Measurements from ENCODE around the gene ERICH6B.

ERICH6B gene

DNA sequence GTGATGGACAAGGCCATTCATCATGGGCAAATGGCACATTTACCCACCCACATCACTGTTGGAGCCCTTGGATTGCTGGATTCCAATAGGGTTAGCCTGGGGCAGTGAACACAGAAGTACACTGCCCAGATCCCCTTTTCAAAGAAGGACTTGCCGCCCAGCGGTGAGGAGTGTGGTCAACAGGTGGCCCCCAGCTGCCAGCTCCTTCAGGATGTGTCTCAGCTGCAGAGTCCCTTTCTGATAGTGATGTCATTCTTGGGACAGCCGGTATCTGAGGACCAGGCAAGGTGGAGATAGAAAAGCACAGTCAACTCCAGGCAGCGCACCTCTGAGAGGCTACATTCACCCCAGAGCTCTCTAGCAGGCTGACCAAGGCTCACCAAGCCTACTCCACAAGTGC lies 16.9 kb downstream of the ERICH6B start:
- DNase-seq = no peak

GRCh38 chr13:45596800-45597475 lies 18.6 kb downstream of the ERICH6B start:
- DNase-seq = no peak

DNA sequence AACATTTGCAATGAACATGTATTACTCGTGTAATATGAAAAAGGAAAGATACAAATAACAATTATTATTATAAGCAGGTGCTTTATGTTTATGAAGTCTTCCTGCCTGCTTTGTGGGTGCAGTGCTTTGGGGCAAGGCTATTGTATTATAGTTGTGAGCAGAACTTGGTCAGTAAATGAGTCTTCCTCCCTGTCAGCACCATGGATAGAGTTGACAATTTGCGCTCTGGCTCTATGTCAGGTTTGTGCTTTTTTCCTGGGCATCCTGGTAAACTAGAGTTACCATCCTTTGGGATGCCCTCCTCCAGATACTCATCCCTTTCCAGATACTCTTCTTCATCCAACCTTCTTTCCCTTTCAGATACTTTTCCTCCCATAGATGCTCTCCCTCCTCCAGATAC lies 19.6 kb downstream of the ERICH6B start:
- no peak for DNase-seq

DNA sequence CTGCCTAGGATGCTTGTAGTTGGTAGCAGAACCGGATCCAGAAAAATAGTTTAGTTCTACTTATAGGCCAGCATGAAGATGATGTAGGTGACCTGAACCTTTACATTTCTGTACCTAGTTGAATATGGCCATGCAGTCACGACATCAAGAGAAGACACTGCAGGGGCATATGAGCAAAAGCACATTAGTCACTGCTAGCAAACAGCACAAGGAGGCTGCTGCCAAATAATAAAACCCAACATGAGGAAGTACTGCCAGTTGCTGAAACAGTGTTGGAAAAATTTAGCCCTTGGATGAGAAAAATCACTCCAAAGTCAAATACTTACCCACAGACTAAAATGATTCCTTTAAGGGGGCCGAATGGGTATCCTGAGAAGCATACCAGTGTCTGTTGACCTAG lies 20.8 kb downstream of the ERICH6B start:
- DNase-seq = no peak

- no peak for DNase-seq
Observed at GRCh38 chr13:45594227-45594626, 21.3 kb downstream of the ERICH6B start.

GRCh38 chr13:45592758-45593157 lies 22.8 kb downstream of the ERICH6B start:
- no peak for DNase-seq

GRCh38 chr13:45590066-45590465 lies 25.5 kb downstream of the ERICH6B start:
- DNase-seq = no peak

GRCh38 chr13:45587897-45588296 lies 27.6 kb downstream of the ERICH6B start:
- DNase-seq = no peak

GRCh38 chr13:45584816-45585215 lies 30.7 kb downstream of the ERICH6B start:
- no peak for DNase-seq

DNA sequence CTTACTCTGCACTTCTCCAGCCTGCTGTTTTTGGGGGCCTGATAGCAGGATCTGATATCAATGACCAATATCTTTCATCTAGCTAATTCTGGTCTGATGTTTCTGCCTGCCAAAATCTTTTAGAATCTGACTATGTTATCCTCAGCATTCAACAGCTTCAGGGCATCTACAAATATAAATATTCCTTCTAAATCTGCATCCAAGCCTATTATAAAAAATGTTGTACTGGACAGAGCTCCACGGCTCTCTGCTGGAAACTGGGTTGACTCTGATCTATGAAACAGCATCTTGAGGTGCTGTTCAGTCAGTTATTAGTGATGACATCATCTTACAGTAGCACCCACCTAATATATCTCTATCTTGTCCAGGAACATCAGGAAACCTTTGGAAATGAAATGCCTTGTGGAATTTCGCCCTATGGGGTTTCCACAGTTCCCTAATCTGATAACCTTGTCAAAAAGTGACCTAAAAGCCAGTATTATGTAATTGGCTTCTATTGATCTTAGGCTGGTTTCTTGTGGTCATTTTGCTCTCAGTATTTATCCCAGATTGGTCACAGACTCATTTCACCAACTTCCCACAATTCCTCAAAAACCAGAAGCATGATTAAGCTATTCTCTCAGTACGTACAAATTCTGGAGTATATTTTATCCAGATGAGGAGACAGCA lies 33.0 kb downstream of the ERICH6B start:
- DNase-seq = no peak

GRCh38 chr13:45576466-45576865 lies 39.1 kb downstream of the ERICH6B start:
- DNase-seq = no peak

- DNase-seq = no peak
Observed at GRCh38 chr13:45575830-45576180, 39.7 kb downstream of the ERICH6B start.

DNA sequence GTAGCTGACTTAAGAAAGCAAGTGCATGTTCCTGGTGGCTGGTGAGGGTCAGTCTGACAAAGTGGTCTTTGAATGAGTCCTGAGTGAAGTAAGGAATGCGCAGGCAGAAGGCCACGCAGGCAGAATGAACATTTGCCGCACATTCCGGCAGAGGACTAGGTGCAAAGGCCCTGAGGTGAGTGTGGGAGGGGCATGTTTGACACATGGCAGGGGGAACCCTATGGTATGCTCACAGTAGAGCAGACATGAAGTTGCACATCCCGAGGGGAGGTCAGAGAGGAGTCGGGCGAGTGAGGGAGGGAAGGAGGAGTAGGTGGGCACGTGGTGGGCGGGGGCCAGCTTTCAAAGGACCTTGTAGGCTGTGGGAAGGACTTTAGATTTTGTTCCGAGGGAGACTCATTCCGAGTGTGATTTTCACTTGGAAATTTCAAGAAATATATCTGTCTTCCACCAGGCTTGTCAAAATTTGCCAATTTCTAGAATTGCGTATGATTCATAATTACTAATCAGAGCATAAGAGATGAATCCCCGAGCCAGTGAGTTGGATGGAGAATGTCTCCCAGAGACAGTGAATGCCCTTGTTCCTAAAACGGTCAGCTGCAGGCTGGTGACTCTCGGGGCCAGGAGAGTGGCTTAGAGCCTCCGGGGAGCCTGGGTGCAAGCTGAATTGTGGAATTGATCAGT lies 40.3 kb downstream of the ERICH6B start:
- DNase-seq = no peak

DNA sequence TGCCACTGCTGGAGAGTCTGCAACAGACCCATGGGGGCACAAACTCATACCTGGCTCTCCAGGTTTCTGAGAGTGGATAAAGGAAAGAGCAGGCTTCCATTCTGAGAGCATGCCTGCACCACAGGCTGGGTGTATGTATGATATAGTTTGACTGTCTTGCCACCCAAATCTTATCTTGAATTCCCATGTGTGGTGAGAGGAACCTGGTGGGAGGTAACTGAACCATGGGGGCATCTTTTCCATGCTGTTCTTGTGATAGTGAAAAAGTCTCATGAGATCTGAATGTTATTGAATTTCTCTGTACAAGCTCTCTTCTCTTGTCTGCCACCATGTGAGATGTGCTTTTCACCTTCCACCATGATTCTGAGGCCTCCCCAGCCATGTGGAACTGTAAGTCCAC lies 50.2 kb downstream of the ERICH6B start:
- DNase-seq = no peak

DNA sequence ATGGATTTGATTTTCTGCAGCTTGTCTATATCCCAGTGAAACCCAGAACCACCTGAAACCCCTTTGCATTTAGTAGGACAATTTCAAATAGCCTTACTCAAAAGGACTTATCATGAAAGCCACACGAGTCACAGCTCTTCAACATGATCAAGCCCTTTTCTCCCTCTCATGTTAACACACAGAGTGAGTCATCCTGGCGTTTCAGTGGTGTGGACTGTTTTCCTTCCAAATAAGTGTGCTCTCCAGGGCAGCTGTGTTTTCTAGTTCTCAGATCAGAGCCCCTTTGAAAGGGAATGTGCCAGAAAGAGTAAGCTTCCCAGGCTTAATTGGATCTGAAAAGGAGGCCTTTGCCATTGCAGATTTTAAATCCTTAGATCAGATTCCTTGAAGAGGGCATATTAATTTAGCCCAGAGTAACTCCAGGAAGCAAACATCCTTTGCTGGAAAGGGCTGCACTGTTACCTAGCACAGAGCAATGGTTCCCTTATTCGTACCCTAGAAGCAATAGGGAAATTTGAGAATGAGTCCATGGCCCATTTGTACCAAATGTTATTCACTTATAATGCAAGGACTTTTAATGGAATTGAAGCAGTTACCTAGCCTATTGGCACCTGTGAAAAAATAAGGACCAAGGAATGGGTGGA lies 51.3 kb downstream of the ERICH6B start:
- DNase-seq = no peak

- DNase-seq = no peak
Observed at GRCh38 chr13:45554604-45555109, 60.9 kb downstream of the ERICH6B start.

GRCh38 chr13:45548281-45548680 lies 67.3 kb downstream of the ERICH6B start:
- DNase-seq = no peak

- no peak for DNase-seq
Observed at GRCh38 chr13:45546410-45546765, 69.2 kb downstream of the ERICH6B start.

DNA sequence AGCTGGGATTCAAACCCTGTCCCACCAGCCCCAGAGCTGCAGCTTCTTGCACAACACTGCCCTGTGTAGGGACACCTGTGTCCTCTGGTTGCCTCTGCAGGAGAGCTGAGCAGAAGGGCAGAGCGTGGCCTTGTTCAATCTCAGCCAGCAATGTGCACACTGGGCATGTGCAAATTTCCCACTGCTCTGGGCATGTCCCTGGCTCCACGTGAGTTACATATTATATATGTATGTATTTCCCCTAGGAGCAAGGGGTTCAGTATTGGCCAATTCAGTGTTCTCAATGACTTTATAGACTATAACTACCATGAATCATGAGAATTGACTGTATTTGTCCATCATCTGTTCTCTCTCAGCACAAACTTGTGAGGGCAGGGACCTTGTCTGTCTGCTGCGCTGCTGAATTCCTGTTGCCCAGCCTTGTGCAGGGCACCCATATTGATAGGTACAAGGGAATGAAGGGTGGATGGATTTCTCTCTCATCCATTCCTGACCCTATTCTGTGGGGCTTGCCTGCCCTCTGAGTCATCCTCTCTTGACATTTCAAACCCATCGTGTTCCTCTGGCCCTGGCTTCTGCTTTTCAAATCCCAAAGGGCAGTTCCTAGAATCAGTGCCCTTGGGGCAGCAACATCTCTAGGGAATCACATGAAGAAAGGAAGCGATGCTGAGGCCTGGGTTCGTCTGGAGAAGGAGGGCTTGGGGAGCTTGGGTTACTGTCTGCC lies 69.7 kb downstream of the ERICH6B start:
- DNase-seq = no peak

- no peak for DNase-seq
Observed at GRCh38 chr13:45544520-45544919, 71.0 kb downstream of the ERICH6B start.

DNA sequence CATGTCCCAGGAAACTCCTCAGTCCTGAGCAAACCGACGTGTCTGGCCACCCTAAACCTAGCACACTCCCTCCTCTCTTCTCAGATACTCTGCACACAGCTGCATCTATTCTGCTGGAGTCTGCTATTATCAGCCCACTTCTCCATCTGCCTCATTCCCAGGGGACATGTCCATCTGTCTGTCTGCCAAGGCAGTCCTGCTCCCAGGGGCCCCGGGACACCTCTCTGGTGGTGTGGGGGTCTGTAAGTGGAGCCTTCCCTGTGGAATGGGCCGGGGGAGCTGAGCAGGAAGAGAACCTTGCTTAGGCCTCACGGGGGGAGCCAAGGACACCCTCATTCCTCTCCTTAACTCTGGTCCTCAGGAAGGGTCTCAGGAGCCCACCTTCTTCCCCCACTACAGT lies 72.7 kb downstream of the ERICH6B start:
- DNase-seq = no peak

GRCh38 chr13:45542391-45542790 lies 73.1 kb downstream of the ERICH6B start:
- DNase-seq = no peak

GRCh38 chr13:45541806-45542205 lies 73.7 kb downstream of the ERICH6B start:
- DNase-seq = no peak
